Activated naive CD4-positive, alpha-beta T cell treated with anti-CD3 and anti-CD28 coated beads, Interleukin-2, amount 50 U/mL, for 24 hours (primary cell): ENCODE measurements around the gene FZD7.

ENCODE experiments used
- H3K27ac Mint-ChIP-seq: one replicate; pipeline ENCODE4 v1.8.0; 2021; ENCODE audit warnings: mild to moderate bottlenecking, mixed read lengths
- H3K27me3 Mint-ChIP-seq: one replicate; pipeline ENCODE4 v1.8.0; 2021; ENCODE audit warnings: mixed read lengths
- H3K36me3 Mint-ChIP-seq: one replicate; pipeline ENCODE4 v1.8.0; 2021; ENCODE audit warnings: mixed read lengths
- H3K4me1 Mint-ChIP-seq: one replicate; pipeline ENCODE4 v1.8.0; 2021; ENCODE audit warnings: mixed read lengths
- H3K4me3 Mint-ChIP-seq: one replicate; pipeline ENCODE4 v1.8.0; 2021; ENCODE audit warnings: mild to moderate bottlenecking, mixed read lengths
- H3K9me3 Mint-ChIP-seq: one replicate; pipeline ENCODE4 v1.8.0; 2021; ENCODE audit warnings: mixed read lengths

Gene FZD7

GRCh38 chr2:202033317-202034248 lies at the start of gene FZD7:
Gene FZD7 (plus strand): TSS chr2:202033855. CDS start chr2:202034648, 793 bp downstream.
- Mint-ChIP-seq H3K4me1 (peaks cover 13% of the 10 kb centered on the region), H3K36me3 (no peaks in the 10 kb centered on the region), H3K9me3 (no peaks in the 10 kb centered on the region), H3K4me3 (peak within 1 kb of the TSS; percentile 92), H3K27ac (peak within 1 kb of the TSS; percentile 65), H3K27me3 (peaks cover 10% of the 10 kb centered on the region)

- Mint-ChIP-seq H3K27me3 (no peaks in the 10 kb centered on the region), H3K9me3 (no peaks in the 10 kb centered on the region), H3K27ac (no peak overlapping the region), H3K4me1 (no peaks in the 10 kb centered on the region), H3K4me3 (no peak overlapping the region), H3K36me3 (no peaks in the 10 kb centered on the region)
Observed at GRCh38 chr2:201984333-201984732, 49.3 kb upstream of the FZD7 start.

- Mint-ChIP-seq H3K27me3 (no peaks in the 10 kb centered on the region), H3K4me3 (no peak overlapping the region), H3K36me3 (no peaks in the 10 kb centered on the region), H3K27ac (no peak overlapping the region), H3K9me3 (no peaks in the 10 kb centered on the region), H3K4me1 (no peaks in the 10 kb centered on the region)
Observed at GRCh38 chr2:201984800-201985525, 48.7 kb upstream of the FZD7 start.

- Mint-ChIP-seq H3K27ac (no peak overlapping the region), H3K4me3 (no peak overlapping the region), H3K9me3 (no peaks in the 10 kb centered on the region), H3K36me3 (no peaks in the 10 kb centered on the region), H3K27me3 (no peaks in the 10 kb centered on the region), H3K4me1 (no peaks in the 10 kb centered on the region)
Observed at GRCh38 chr2:201985728-201986462, 47.8 kb upstream of the FZD7 start.

- Mint-ChIP-seq H3K27me3 (no peaks in the 10 kb centered on the region), H3K36me3 (no peaks in the 10 kb centered on the region), H3K4me1 (no peaks in the 10 kb centered on the region), H3K4me3 (no peak overlapping the region), H3K27ac (no peak overlapping the region), H3K9me3 (no peaks in the 10 kb centered on the region)
Observed at GRCh38 chr2:201986463-201986735, 47.3 kb upstream of the FZD7 start.

GRCh38 chr2:201987426-201987825 lies 46.2 kb upstream of the FZD7 start:
- no peaks in the 10 kb centered on the region for H3K4me1 Mint-ChIP-seq
- H3K36me3 Mint-ChIP-seq, result no peaks in the 10 kb centered on the region
- H3K9me3 Mint-ChIP-seq, result no peaks in the 10 kb centered on the region
- no peak overlapping the region for H3K27ac Mint-ChIP-seq
- no peak overlapping the region for H3K4me3 Mint-ChIP-seq
- H3K27me3 Mint-ChIP-seq, result no peaks in the 10 kb centered on the region

GRCh38 chr2:201990069-201990468 lies 43.6 kb upstream of the FZD7 start:
- H3K27me3 Mint-ChIP-seq, result no peaks in the 10 kb centered on the region
- H3K27ac Mint-ChIP-seq, result no peak overlapping the region
- no peaks in the 10 kb centered on the region for H3K36me3 Mint-ChIP-seq
- no peaks in the 10 kb centered on the region for H3K9me3 Mint-ChIP-seq
- H3K4me3 Mint-ChIP-seq, result no peak overlapping the region
- H3K4me1 Mint-ChIP-seq, result no peaks in the 10 kb centered on the region

GRCh38 chr2:201992960-201993359 lies 40.7 kb upstream of the FZD7 start:
- Mint-ChIP-seq H3K9me3 (no peaks in the 10 kb centered on the region), H3K4me3 (no peak overlapping the region), H3K4me1 (no peaks in the 10 kb centered on the region), H3K27ac (no peak overlapping the region), H3K27me3 (no peaks in the 10 kb centered on the region), H3K36me3 (no peaks in the 10 kb centered on the region)

- Mint-ChIP-seq H3K4me1 (no peaks in the 10 kb centered on the region), H3K9me3 (no peaks in the 10 kb centered on the region), H3K27me3 (no peaks in the 10 kb centered on the region), H3K27ac (no peak overlapping the region), H3K36me3 (no peaks in the 10 kb centered on the region), H3K4me3 (no peak overlapping the region)
Observed at GRCh38 chr2:201994973-201995638, 38.5 kb upstream of the FZD7 start.

- no peaks in the 10 kb centered on the region for H3K36me3 Mint-ChIP-seq
- no peak overlapping the region for H3K4me3 Mint-ChIP-seq
- no peaks in the 10 kb centered on the region for H3K4me1 Mint-ChIP-seq
- no peak overlapping the region for H3K27ac Mint-ChIP-seq
- H3K27me3 Mint-ChIP-seq, result no peaks in the 10 kb centered on the region
- no peaks in the 10 kb centered on the region for H3K9me3 Mint-ChIP-seq
Observed at GRCh38 chr2:201996006-201996405, 37.6 kb upstream of the FZD7 start.

GRCh38 chr2:201996679-201997314 lies 36.9 kb upstream of the FZD7 start:
- no peaks in the 10 kb centered on the region for H3K27me3 Mint-ChIP-seq
- no peaks in the 10 kb centered on the region for H3K36me3 Mint-ChIP-seq
- H3K27ac Mint-ChIP-seq, result no peak overlapping the region
- no peaks in the 10 kb centered on the region for H3K9me3 Mint-ChIP-seq
- no peaks in the 10 kb centered on the region for H3K4me1 Mint-ChIP-seq
- no peak overlapping the region for H3K4me3 Mint-ChIP-seq

- no peaks in the 10 kb centered on the region for H3K27me3 Mint-ChIP-seq
- H3K27ac Mint-ChIP-seq, result no peak overlapping the region
- H3K4me3 Mint-ChIP-seq, result no peak overlapping the region
- H3K9me3 Mint-ChIP-seq, result no peaks in the 10 kb centered on the region
- H3K36me3 Mint-ChIP-seq, result no peaks in the 10 kb centered on the region
- no peaks in the 10 kb centered on the region for H3K4me1 Mint-ChIP-seq
Observed at GRCh38 chr2:201999279-201999678, 34.4 kb upstream of the FZD7 start.

- no peaks in the 10 kb centered on the region for H3K9me3 Mint-ChIP-seq
- H3K4me3 Mint-ChIP-seq, result no peak overlapping the region
- H3K27me3 Mint-ChIP-seq, result no peaks in the 10 kb centered on the region
- no peak overlapping the region for H3K27ac Mint-ChIP-seq
- no peaks in the 10 kb centered on the region for H3K36me3 Mint-ChIP-seq
- H3K4me1 Mint-ChIP-seq, result no peaks in the 10 kb centered on the region
Observed at GRCh38 chr2:202001826-202002225, 31.8 kb upstream of the FZD7 start.

GRCh38 chr2:202002381-202002780 lies 31.3 kb upstream of the FZD7 start:
- H3K27ac Mint-ChIP-seq, result no peak overlapping the region
- H3K4me1 Mint-ChIP-seq, result no peaks in the 10 kb centered on the region

GRCh38 chr2:202005272-202005887 lies 28.3 kb upstream of the FZD7 start:
- Mint-ChIP-seq H3K4me1 (no peaks in the 10 kb centered on the region), H3K27me3 (peaks cover 3% of the 10 kb centered on the region), H3K4me3 (no peak overlapping the region), H3K27ac (no peak overlapping the region), H3K9me3 (no peaks in the 10 kb centered on the region), H3K36me3 (no peaks in the 10 kb centered on the region)

More at GRCh38 chr2:202002381-202002780, 31.3 kb upstream of the FZD7 start:
- Mint-ChIP-seq H3K36me3 (no peaks in the 10 kb centered on the region), H3K27me3 (no peaks in the 10 kb centered on the region), H3K9me3 (no peaks in the 10 kb centered on the region), H3K4me3 (no peak overlapping the region)
